GM12878 (cell line): ENCODE results near the gene ADARB1. TPM values are rescaled to one million over a fixed set of nuclear protein-coding genes. Genes with fewer than 3 reads are reported as not detected.

Source experiments
- ATAC-seq: fragments of 200-7000 bp; cut with Tn5 transposase; 3 replicates; pipeline ENCODE4 v1.9.1; 2020; ENCODE audit warnings: mild to moderate bottlenecking, moderate library complexity
- BruUV-seq: library from RNA; stranded (reverse); fragments of 400-500 nt; replicated peaks from 2 replicates; lab custom pipeline; 2021; lab: Mats Ljungman, UMichigan
- CTCF ChIA-PET: fragments of 300-600 bp; sonication (Branson Sonifier 250); formaldehyde crosslinking; extraction: SDS; loops from one replicate; lab custom pipeline; 2021; ENCODE audit warnings: inconsistent platforms; lab: Yijun Ruan, JAX
- POLR2A ChIA-PET: fragments of 350-600 bp; formaldehyde crosslinking; extraction: SDS; loops from one replicate; lab custom pipeline; 2021; ENCODE audit warnings: inconsistent platforms; lab: Charles Lee
- RAD21 ChIA-PET: fragments of 300-600 bp; sonication (Branson Sonifier 250); formaldehyde crosslinking; loops from one replicate; lab custom pipeline; 2023; ENCODE audit warnings: antibody characterized with exemption; ENCODE audit not compliant: unreplicated experiment; lab: Charles Lee
- SMC1A ChIA-PET: fragments of 300-600 bp; sonication (Branson Sonifier 250); formaldehyde crosslinking; loops from one replicate; lab custom pipeline; 2023; ENCODE audit not compliant: unreplicated experiment, uncharacterized antibody; lab: Charles Lee
- DNase-seq: peaks from one replicate; pipeline ENCODE4 v3.0.0-alpha.2; 2011; ENCODE audit warnings: low read depth, low spot score
- FAIRE-seq: peaks from 3 replicates; lab custom pipeline; 2011; peaks lifted over from hg19 to GRCh38; lab: Jason Lieb, UNC
- H2AFZ ChIP-seq: 2 replicates; pipeline ENCODE4 v1.6.0; 2011; ENCODE audit warnings: low read depth, low read length, control low read depth; ENCODE audit not compliant: control insufficient read depth
- H3K27ac ChIP-seq: 2 replicates; pipeline ENCODE4 v1.5.1; 2011; ENCODE audit warnings: control low read depth; ENCODE audit not compliant: control insufficient read depth, insufficient read depth
- H3K27me3 ChIP-seq, 2 experiments: replicated peaks in 1 of 2; 2 replicates each; pipeline versions ENCODE4 v1.6.0 to v1.6.1; 2011; ENCODE audit warnings: low read length in 1 of 2; ENCODE audit not compliant: control insufficient read depth in 2 of 2, insufficient read depth in 2 of 2
- H3K36me3 ChIP-seq, 2 experiments: 2 replicates each; pipeline ENCODE4 v1.5.1; 2011; ENCODE audit warnings: low read length in 1 of 2; ENCODE audit not compliant: control insufficient read depth in 2 of 2, insufficient read depth in 2 of 2
- H3K4me1 ChIP-seq: 2 replicates; pipeline ENCODE4 v1.6.1; 2011; ENCODE audit warnings: mild to moderate bottlenecking, low read length, moderate library complexity, mixed read lengths; ENCODE audit not compliant: control insufficient read depth, insufficient read depth
- H3K4me2 ChIP-seq: 2 replicates; pipeline ENCODE4 v1.6.0; 2011; ENCODE audit warnings: control low read depth; ENCODE audit not compliant: control insufficient read depth, insufficient read depth
- H3K4me3 ChIP-seq: fragments of 200-600 bp; sonication (generic); 2 replicates; pipeline ENCODE4 v1.5.1; 2016
- H3K79me2 ChIP-seq: 2 replicates; pipeline ENCODE4 v1.6.0; 2011; ENCODE audit warnings: low read length; ENCODE audit not compliant: control insufficient read depth, insufficient read depth
- H3K9ac ChIP-seq: 2 replicates; pipeline ENCODE4 v1.8.0; 2011; ENCODE audit warnings: low read length, control low read depth, mixed read lengths; ENCODE audit not compliant: control insufficient read depth, insufficient read depth
- H3K9me3 ChIP-seq: replicated peaks from 3 replicates; pipeline ENCODE4 v1.5.1; 2011; ENCODE audit warnings: mild to moderate bottlenecking, low read length; ENCODE audit not compliant: control insufficient read depth, insufficient read depth
- H4K20me1 ChIP-seq: 2 replicates; pipeline ENCODE4 v1.6.0; 2011; ENCODE audit not compliant: control insufficient read depth, insufficient read depth
- ATF3 ChIP-seq: IDR thresholded peaks from 2 replicates; pipeline ENCODE4 v1.6.1; 2011; ENCODE audit warnings: low read depth, mild to moderate bottlenecking, low read length, moderate library complexity, borderline replicate concordance; ENCODE audit errors: extremely low read depth
- CREM ChIP-seq: IDR thresholded peaks from 2 replicates; pipeline ENCODE4 v1.6.1; 2014; ENCODE audit warnings: antibody characterized with exemption, low read depth
- FOXM1 ChIP-seq: IDR thresholded peaks from 2 replicates; pipeline ENCODE4 v1.6.1; 2012; ENCODE audit warnings: low read depth, mild to moderate bottlenecking, inconsistent platforms, low read length, moderate library complexity
- IKZF1 ChIP-seq: fragments of 450-650 bp; conservative IDR thresholded peaks from 2 replicates; pipeline ENCODE4 v1.6.1; 2017; ENCODE audit warnings: antibody characterized with exemption, mild to moderate bottlenecking
- KLF5 ChIP-seq: fragments of 450-650 bp; IDR thresholded peaks from 2 replicates; pipeline ENCODE4 v1.6.1; 2014; ENCODE audit warnings: mild to moderate bottlenecking; ENCODE audit not compliant: partially characterized antibody
- TCF12 ChIP-seq: IDR thresholded peaks from 2 replicates; pipeline ENCODE4 v1.6.1; 2011; ENCODE audit warnings: low read depth, mild to moderate bottlenecking, low read length
- ZNF592 ChIP-seq: fragments of 450-650 bp; IDR thresholded peaks from 2 replicates; pipeline ENCODE4 v1.6.1; 2017; ENCODE audit warnings: mild to moderate bottlenecking, moderate library complexity
- ZZZ3 ChIP-seq: IDR thresholded peaks from 2 replicates; pipeline ENCODE4 v1.6.1; 2011; ENCODE audit warnings: low read depth; ENCODE audit not compliant: control insufficient read depth, insufficient read length
- WGBS: methylation state at CpG from one replicate; pipeline ENCODE4 v1.1.6; 2016; ENCODE audit warnings: low lambda C conversion rate; ENCODE audit not compliant: insufficient replicate concordance, insufficient coverage; ENCODE audit errors: missing lambda C conversion rate; 5-methylcytosine and 5-hydroxymethylcytosine counted together
- in situ Hi-C: fragments of 300-500 bp; cut with MboI; formaldehyde crosslinking; loops from 9 replicates; pipeline ENCODE4 v1.14.3; 2018; ENCODE audit warnings: mixed read lengths
- intact Hi-C: fragments of 100-400 bp; cut with micrococcal nuclease; formaldehyde crosslinking; loops from one replicate; pipeline ENCODE4 v1.14.2; 2022; ENCODE audit not compliant: unreplicated experiment
- polyA plus RNA-seq, 11 experiments: library from polyadenylated mRNA; depleted of rRNA in 4 of 11; unstranded in 6 of 11; stranded (reverse) in 5 of 11; fragments of >200 nt; fragmentation: Nextera tagmentation in 4 of 11; fragmentation: Illumina TruSeq in 1 of 11; extraction: Ambion mirVana in 4 of 11; extraction: Trizol in 1 of 11; gene quantifications; 1 replicate in 1 of 11; 2 replicates in 10 of 11; pipeline versions ENCODE4 v1.2.1 to v1.2.3, GENCODE V29; 2011 to 2016; ENCODE audit warnings: inconsistent platforms in 2 of 11, missing spikeins in 2 of 11, low read depth in 1 of 11
- total RNA-seq, 4 experiments: library from RNA; depleted of rRNA in 3 of 4; stranded (reverse); fragments of >200 nt in 3 of 4; fragmentation: Illumina TruSeq in 1 of 4; extraction: Trizol in 1 of 4; gene quantifications; 2 replicates each; pipeline versions ENCODE4 v1.2.1 to v1.2.3, GENCODE V29; 2013 to 2021

Gene ADARB1
- total and polyA plus RNA-seq, 10 of the 15 experiments (the other 5 are each of a cell fraction or from before 2014, with no cell fraction given): 5.7 to 61.7 (median 25.3) TPM

- no peak overlapping the region for H3K4me2 ChIP-seq
- H3K27me3 ChIP-seq: no peaks in the 10 kb centered on the region; a peak in 2 of 4 replicates
- H2AFZ ChIP-seq: no peak overlapping the region
- no peak overlapping the region for H3K27ac ChIP-seq
- DNase-seq (no peak), ATAC-seq (no peak), FAIRE-seq (no peak)
- H3K79me2 ChIP-seq: no peaks in the 10 kb centered on the region
- no peak overlapping the region for H3K9ac ChIP-seq
- no peaks in the 10 kb centered on the region for H3K4me1 ChIP-seq
- H3K4me3 ChIP-seq: no peak overlapping the region
- in situ Hi-C loops: no loop called here
- intact Hi-C loops: no loop called here
- ChIA-PET RAD21 (no interaction called here), SMC1A (no interaction called here), POLR2A (no interaction called here), CTCF (no interaction called here)
- no TSS peak for BruUV-seq
- peaks cover 2% of the 10 kb centered on the region; the same call in 2 of the 3 replicates for H3K9me3 ChIP-seq
- WGBS: 74% methylated on average over 14 of the region's 14 CpGs
- H4K20me1 ChIP-seq: no peaks in the 10 kb centered on the region
- H3K36me3 ChIP-seq: no peaks in the 10 kb centered on the region
- TF ChIP-seq CREM (no peak), FOXM1 (no peak), ATF3 (no peak), ZZZ3 (no peak)
Observed at GRCh38 chr21:45050345-45050796, 24.0 kb upstream of the ADARB1 start.

DNA sequence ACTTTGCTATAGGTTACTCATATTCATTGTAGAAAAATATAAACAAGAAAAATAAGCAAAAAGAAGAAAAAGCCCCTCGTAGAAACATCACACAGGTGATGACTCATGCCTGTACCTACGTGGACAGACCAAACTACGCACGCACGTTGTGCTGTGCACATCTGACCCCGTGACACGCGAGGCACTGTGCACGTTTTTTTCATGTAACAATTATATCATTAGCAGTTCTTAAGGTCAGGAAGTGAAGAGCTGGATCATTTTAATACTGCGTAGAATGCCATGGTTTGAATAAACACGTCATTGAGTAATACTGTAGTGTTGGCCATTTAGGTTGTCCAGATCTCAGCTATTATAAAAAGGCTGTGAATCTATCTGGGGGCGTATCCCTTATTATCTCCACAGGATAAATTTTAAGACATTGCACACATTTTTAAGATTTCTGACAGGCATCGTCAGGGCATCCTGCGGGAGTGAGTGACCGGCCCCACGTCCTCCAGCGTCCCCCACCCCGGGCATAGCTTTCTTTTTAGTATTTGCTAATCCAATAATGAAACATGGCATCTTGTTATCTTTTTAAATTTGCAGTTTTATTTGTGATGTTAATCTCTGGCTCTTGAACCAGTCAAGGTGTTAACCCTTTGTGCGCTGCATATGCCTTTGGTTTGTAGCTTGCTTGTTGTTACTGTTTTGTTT, 23.4 kb upstream of the ADARB1 start:
- H3K4me3 ChIP-seq: no peak overlapping the region
- SMC1A ChIA-PET: no interaction called here
- TF ChIP-seq TCF12: no peak
- TF ChIP-seq KLF5: no peak
- TF ChIP-seq ZNF592: no peak
- TF ChIP-seq IKZF1: no peak

More for the DNA sequence above, 23.4 kb upstream of the ADARB1 start:
- ChIA-PET POLR2A (no interaction called here), CTCF (no interaction called here), RAD21 (no interaction called here)
- Histone ChIP-seq H3K9me3 (peaks cover 2% of the 10 kb centered on the region; the same call in 2 of the 3 replicates), H3K27ac (no peak overlapping the region), H3K9ac (no peak overlapping the region), H4K20me1 (no peaks in the 10 kb centered on the region), H3K4me1 (no peaks in the 10 kb centered on the region), H3K4me2 (no peak overlapping the region), H2AFZ (no peak overlapping the region), H3K27me3 (peaks cover 0 to under 1% of the 10 kb centered on the region in 2 experiments; a peak in 2 of 4 replicates), H3K79me2 (no peaks in the 10 kb centered on the region), H3K36me3 (no peaks in the 10 kb centered on the region)
- ATAC-seq (no peak), DNase-seq (no peak), FAIRE-seq (no peak)
- no TSS peak for BruUV-seq
- intact Hi-C loops: no loop called here
- in situ Hi-C loops: no loop called here
- WGBS: 72% methylated on average over 19 of the region's 19 CpGs
